T-helper 2 cell treated with Interferon-gamma antibody and Interleukin-4, amounts not matched to agents 5 μg/mL and 100 μg/mL, for 36 hours (primary cell): ENCODE results near the gene FAM171A1.
A peak's percentile ranks its signal among the peaks of the same experiment; 100 is the strongest.
"Not testable (repeated sequence)": the region's sequence is repeated elsewhere in the genome, so short reads cannot be mapped to it uniquely, and the experiment has no call there.

Experiments used
- DNase-seq: peaks from one replicate; pipeline ENCODE4 v3.0.0; 2021; ENCODE audit warnings: low spot score
- H3K27ac Mint-ChIP-seq: one replicate; pipeline ENCODE4 v1.8.0; 2021; ENCODE audit warnings: mild to moderate bottlenecking, mixed read lengths
- H3K27me3 Mint-ChIP-seq: one replicate; pipeline ENCODE4 v1.8.0; 2021; ENCODE audit warnings: low read depth, mixed read lengths
- H3K36me3 Mint-ChIP-seq: one replicate; pipeline ENCODE4 v1.8.0; 2021; ENCODE audit warnings: low read depth, mixed read lengths
- H3K4me1 Mint-ChIP-seq: one replicate; pipeline ENCODE4 v1.8.0; 2021; ENCODE audit warnings: low read depth, mixed read lengths
- H3K4me3 Mint-ChIP-seq: one replicate; pipeline ENCODE4 v1.8.0; 2022; ENCODE audit warnings: mild to moderate bottlenecking, moderate library complexity, mixed read lengths
- H3K9me3 Mint-ChIP-seq: one replicate; pipeline ENCODE4 v1.8.0; 2021; ENCODE audit warnings: mixed read lengths

FAM171A1 gene

DNA sequence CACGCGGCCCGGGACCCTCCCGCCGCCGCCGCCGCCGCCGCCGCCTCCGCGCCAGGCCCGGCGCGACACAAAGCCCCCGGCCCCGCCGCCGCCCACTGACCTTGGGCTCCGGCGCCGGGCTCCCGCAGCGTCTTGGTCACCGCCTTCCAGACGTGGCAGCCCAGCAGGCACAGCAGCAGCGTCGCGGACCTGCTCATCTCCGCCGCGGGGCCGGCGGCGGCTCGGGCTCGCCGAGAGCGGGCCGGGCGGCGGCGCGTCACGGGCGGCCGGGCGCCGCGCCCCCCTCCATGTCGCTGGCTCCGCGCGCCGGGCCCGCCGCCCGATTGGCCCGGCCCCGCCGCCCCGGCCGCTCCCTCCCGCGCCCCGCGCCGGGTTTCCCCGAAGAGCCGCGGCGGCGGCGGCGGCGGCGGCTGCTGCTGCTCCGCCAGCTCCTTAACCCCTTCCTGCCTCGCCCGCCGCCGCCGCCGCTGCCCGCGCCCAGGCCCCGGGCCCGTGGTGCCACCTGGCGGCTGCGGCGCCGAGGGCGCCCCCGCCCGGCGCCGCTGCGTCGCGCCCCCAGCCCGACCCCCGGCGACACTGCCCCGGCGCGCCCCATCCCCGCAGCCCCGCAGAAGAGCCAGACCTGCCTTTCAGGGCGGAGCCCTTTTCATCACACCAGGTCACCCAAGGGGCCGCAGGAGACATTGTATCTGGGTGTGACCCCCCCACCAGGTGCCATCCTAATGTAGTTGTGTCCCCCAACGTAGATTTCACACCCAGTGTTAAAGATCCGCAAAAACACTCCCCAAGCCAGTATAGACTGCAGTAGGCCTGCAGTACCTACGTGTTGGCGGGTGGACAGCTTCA is at the start of gene FAM171A1:
Gene FAM171A1 (minus strand): TSS at position 434 of the 846 bp plus-strand sequence. CDS start 237 bp downstream, at position 197.
- Mint-ChIP-seq H3K4me3 (peak within 1 kb of the TSS; percentile 74), H3K27ac (no peak within 1 kb of the TSS), H3K27me3 (peaks cover 73% of the 10 kb centered on the region), H3K4me1 (peaks cover 1% of the 10 kb centered on the region), H3K36me3 (no peaks in the 10 kb centered on the region), H3K9me3 (no peaks in the 10 kb centered on the region)
- peak; percentile 59 for DNase-seq

DNA sequence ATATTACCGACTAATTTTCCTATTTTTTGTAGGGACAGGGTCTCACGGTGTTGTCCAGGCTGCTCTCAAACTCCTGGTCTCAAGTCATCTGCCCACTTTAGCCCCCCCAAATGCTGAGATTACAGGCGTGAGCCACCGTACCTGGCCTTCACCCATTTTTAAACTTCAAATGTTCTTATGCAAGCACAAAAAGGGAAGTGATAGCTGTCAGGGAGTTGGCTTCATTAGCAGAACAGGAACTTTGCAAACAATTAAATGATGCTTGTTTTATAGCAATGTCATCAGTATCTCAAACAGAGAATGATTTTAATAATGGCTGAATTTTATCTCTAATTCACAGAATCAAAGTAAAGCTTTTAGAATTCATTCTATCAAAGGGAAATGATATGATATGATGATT is 49.8 kb upstream of the FAM171A1 start:
- Mint-ChIP-seq H3K27ac (no peak overlapping the region), H3K9me3 (no peaks in the 10 kb centered on the region), H3K36me3 (no peaks in the 10 kb centered on the region), H3K4me1 (no peaks in the 10 kb centered on the region), H3K4me3 (no peak overlapping the region), H3K27me3 (peaks cover 7% of the 10 kb centered on the region)
- DNase-seq, result no peak

DNA sequence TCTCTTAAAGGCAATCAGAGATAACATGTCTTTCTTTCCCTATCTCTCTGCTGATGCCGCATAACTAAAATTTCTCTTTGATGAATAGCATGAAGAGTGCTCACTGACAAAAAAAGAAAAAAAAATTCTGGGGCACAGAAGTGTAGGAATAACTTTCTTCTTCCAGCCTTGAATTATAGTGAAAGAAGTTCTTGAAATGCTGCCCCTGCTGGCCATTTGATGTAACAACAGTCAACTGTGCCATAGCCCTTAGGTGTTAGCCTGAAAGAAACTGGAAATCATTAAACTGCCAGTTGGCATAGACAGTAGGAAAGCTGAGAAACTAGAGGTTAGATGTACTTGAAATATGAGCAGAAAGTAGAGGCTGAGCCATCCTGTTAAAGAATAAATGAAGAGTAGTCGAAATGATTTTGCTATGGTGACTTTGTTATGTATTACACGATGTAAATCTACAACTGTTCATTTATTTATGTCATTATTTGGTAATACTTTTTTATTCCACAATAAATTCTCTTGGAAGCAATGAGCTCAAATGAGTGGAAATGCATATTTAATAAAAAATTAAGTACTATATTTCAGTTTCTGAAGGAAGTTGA is 48.3 kb upstream of the FAM171A1 start:
- no peaks in the 10 kb centered on the region for H3K4me1 Mint-ChIP-seq
- H3K9me3 Mint-ChIP-seq, result no peaks in the 10 kb centered on the region
- no peak overlapping the region for H3K4me3 Mint-ChIP-seq
- DNase-seq, result no peak
- peaks cover 7% of the 10 kb centered on the region for H3K27me3 Mint-ChIP-seq
- no peak overlapping the region for H3K27ac Mint-ChIP-seq
- H3K36me3 Mint-ChIP-seq, result no peaks in the 10 kb centered on the region

DNA sequence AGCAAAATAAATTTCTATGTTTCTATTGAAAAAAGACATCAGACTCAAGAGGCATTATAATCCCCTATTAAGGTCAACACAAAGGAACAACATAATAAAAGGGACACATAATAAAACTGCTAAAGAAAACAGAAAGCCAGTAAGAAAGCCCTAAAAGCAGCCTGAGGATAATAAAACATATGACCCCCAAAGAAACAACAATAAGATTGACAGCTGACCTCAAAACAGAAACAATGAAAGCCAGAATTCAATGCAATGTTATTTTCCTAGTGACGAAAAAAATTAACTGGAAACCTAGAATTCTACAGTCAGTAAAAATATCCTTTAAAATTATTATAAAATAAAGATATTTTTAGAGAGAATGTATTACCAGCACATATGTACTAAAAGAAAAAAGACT is 44.9 kb upstream of the FAM171A1 start:
- DNase-seq, result no peak
- H3K36me3 Mint-ChIP-seq, result no peaks in the 10 kb centered on the region
- no peaks in the 10 kb centered on the region for H3K4me1 Mint-ChIP-seq
- no peak overlapping the region for H3K4me3 Mint-ChIP-seq
- no peaks in the 10 kb centered on the region for H3K9me3 Mint-ChIP-seq
- no peak overlapping the region for H3K27ac Mint-ChIP-seq
- H3K27me3 Mint-ChIP-seq, result peaks cover 8% of the 10 kb centered on the region

DNA sequence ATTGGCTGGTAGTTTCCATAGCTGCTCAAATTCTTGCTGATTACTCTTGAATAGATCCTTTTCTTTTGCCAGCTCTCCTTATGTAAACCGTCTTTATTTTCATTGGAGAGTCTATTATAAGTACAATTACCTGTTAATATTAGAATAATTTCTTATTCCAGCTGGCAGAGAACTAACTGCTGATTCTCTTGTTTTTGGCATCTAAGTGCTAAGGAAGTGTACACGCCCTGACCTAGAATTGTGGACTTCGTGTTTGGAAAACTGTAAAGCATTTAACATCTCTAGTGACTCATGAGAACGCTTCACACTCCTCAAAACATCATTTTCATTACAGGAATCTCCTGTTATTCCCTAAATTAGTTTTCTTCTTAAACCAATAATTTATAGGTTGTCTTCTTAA is 39.9 kb upstream of the FAM171A1 start:
- no peaks in the 10 kb centered on the region for H3K4me1 Mint-ChIP-seq
- no peak overlapping the region for H3K4me3 Mint-ChIP-seq
- H3K9me3 Mint-ChIP-seq, result no peaks in the 10 kb centered on the region
- no peak for DNase-seq
- peaks cover 6% of the 10 kb centered on the region for H3K27me3 Mint-ChIP-seq
- no peaks in the 10 kb centered on the region for H3K36me3 Mint-ChIP-seq
- H3K27ac Mint-ChIP-seq, result no peak overlapping the region

DNA sequence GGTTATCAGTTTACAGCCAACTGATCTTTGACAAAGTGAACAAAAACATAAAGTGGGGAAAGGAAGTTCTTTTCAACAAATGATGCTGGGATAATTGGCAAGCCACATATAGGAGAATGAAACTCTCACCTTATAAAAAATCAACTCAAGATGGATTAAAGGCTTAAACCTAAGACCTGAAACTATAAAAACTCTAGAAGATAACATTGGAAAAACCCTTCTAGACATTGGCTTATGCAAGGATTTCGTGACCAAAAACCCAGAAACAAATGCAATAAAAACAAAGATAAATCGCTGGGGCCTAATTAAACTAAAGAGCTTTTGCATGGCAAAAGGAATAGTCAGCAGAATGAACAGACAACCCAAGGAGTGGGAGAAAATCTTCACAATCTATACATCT is 38.3 kb upstream of the FAM171A1 start:
- not testable (repeated sequence) for H3K27me3 Mint-ChIP-seq, H3K4me3 Mint-ChIP-seq, H3K4me1 Mint-ChIP-seq, H3K27ac Mint-ChIP-seq, H3K36me3 Mint-ChIP-seq, DNase-seq, H3K9me3 Mint-ChIP-seq

DNA sequence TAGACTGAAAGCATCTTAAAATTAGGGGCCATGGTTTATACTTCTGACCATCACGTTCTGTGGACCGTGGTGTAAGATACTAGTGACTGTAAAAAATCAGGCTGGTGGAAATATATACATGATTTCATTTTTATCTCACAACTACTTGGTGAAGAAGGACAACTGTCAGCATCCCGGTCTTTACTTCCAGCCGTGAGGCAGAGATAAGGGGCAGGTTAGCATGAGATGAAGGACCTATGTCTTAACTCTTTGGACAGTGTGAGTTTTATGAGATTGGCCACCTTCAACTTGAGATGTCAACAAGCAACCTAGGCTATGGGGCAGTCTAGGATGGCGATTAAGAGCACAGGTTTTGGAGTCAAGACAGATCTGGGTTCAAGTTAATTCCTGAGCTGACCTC is 37.5 kb upstream of the FAM171A1 start:
- no peak for DNase-seq

DNA sequence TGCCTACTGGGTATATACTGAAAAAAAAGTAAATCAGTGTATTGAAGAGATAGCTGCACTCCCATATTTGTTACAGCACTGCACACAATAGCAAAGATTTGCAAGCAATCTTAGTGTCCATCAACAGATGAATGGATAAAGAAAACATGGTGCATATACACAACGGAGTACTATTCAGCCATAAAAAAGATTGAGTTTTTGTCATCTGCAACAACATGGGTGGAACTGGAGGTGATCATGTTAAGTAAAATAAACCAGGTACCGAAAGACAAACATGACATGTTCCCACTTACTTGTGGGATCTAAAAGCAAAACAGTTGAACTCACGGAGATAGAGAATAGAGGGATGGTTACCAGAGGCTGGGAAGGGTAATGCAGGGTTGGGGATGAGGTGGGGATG is 34.2 kb upstream of the FAM171A1 start:
- H3K4me3 Mint-ChIP-seq, result no peak overlapping the region
- DNase-seq, result no peak
- no peaks in the 10 kb centered on the region for H3K4me1 Mint-ChIP-seq
- H3K27ac Mint-ChIP-seq, result no peak overlapping the region
- peaks cover 6% of the 10 kb centered on the region for H3K27me3 Mint-ChIP-seq
- H3K9me3 Mint-ChIP-seq, result peaks cover 4% of the 10 kb centered on the region
- no peaks in the 10 kb centered on the region for H3K36me3 Mint-ChIP-seq

More for the DNA sequence above, 37.5 kb upstream of the FAM171A1 start:
- Mint-ChIP-seq H3K36me3 (no peaks in the 10 kb centered on the region), H3K9me3 (peaks cover 4% of the 10 kb centered on the region), H3K4me3 (no peak overlapping the region), H3K27me3 (peaks cover 8% of the 10 kb centered on the region), H3K27ac (no peak overlapping the region), H3K4me1 (no peaks in the 10 kb centered on the region)

DNA sequence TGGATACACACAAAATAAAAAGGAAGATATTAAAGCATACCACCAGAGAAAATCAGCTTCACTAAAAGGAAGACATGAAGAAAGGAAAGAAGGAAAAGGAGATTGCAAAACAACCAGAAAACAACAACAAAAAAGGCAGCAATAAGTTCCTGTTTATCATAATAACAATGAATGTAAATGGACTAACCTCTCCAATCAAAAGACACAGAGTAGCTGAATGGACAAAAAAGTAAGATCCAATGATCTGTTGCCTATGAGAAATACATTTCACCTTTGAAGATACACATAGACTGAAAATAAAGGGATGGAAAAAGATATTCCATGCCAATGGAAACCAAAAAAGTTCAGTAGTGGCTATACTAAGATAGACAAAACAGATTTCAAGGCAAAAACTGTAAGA is 30.3 kb upstream of the FAM171A1 start:
- H3K4me3 Mint-ChIP-seq, result no peak overlapping the region
- H3K27me3 Mint-ChIP-seq, result peaks cover 9% of the 10 kb centered on the region
- H3K4me1 Mint-ChIP-seq, result no peaks in the 10 kb centered on the region
- no peak for DNase-seq
- H3K27ac Mint-ChIP-seq, result no peak overlapping the region
- peaks cover 4% of the 10 kb centered on the region for H3K9me3 Mint-ChIP-seq
- no peaks in the 10 kb centered on the region for H3K36me3 Mint-ChIP-seq

DNA sequence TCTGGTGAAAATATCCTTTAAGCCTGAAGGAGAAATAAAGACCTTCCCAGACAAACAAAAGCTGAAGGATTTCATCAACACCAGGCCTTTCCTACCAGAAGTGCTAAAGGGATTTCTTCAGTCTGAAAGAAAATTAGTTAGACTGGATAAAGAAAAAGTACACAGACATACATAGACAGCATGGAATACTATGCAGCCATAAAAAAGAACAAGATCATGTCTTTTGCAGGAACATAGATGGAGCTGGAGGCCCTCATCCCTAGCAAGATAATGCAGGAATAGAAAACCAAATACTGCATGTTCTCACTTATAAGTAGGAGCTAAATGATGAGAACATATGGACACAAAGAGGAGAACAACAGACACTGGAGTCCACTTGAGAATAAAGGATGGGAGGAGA is 29.4 kb upstream of the FAM171A1 start:
- not testable (repeated sequence) for H3K4me3 Mint-ChIP-seq, H3K27ac Mint-ChIP-seq, H3K36me3 Mint-ChIP-seq, H3K4me1 Mint-ChIP-seq, H3K27me3 Mint-ChIP-seq, H3K9me3 Mint-ChIP-seq, DNase-seq

DNA sequence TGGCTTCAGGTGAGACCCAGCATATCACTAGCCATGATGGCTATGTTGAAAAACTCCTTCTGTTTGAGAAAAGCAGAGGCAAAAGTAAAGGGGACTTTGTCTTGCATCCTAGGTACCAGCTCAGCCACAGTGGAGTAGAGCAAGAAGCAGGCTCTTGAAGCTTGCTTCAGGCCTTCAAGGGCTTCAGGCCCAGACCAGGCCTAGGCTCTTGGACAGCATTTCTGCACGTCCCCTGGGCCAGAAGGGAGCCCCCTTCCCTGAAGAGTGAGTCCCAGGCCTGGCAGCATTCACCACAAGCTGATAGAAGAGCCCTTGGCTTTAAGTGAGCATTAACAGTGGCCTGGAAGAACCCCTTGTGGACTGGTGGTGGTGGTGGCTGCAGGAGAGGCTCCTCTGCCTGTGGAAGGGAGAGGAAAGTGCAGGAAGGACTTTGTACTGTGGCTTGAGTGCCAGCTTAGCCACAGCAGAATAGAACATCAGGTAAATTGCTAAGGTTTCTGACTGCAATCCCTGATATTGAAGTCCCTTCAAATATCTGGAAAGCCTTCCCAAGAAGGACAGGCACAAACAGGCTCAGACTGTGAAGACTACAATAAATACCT is 28.1 kb upstream of the FAM171A1 start:
- Mint-ChIP-seq H3K36me3 (no peaks in the 10 kb centered on the region), H3K4me3 (no peak overlapping the region), H3K27ac (no peak overlapping the region), H3K27me3 (peaks cover 7% of the 10 kb centered on the region), H3K9me3 (no peaks in the 10 kb centered on the region), H3K4me1 (no peaks in the 10 kb centered on the region)
- no peak for DNase-seq

DNA sequence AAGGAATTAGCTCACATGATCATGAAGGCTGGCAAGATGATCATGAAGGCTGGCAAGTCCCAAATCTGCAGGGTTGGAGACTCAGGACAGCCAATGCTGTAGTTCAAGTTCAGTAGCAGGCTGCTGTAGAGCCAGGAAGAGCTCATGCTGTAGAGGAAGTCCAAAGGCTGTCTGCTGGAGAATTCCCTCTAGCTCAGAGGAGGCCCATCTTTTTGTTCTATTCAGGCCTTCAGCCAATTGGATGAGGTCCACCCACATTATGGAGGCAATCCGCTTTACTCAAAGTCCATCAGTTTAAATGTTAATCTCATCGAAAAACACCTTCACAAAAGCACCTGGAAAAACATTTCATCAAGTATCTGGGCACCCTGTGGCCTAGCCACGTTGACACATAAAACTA is 24.8 kb upstream of the FAM171A1 start:
- H3K27me3 Mint-ChIP-seq, result peaks cover 4% of the 10 kb centered on the region
- H3K4me1 Mint-ChIP-seq, result no peaks in the 10 kb centered on the region
- H3K27ac Mint-ChIP-seq, result no peak overlapping the region
- no peaks in the 10 kb centered on the region for H3K9me3 Mint-ChIP-seq
- no peak for DNase-seq
- no peak overlapping the region for H3K4me3 Mint-ChIP-seq
- H3K36me3 Mint-ChIP-seq, result no peaks in the 10 kb centered on the region

DNA sequence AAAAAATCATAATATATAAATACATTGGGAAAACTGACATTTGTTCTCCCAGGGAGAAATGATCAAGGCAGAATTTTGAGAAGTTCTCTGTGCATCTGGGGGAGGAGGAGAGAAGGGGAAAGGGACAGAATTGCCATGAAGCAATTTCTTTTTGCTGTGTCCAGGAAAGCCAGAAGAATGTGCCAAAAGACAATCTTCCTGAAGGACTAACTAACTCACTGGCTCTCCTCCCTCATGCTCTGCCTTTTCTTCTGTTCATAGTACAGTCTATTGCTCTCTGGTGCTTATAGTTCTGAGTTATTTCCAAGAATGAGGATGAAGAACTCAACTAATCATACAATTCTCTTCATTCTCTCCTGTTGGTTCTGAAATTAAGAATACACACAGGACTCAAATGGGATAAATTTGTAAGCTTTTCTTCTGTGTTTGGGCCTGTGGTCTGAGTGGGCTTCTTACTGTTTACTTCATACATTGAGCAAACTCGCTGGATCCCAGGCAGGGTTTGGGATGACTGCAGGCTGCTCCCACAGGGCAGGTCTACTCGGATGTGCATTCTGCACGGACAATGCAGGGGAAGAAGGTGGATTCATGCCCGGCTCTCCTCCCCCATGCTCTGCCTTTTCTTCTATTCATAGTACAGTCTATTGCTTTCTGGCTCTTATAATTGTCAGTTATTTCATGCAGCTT is 22.2 kb upstream of the FAM171A1 start:
- Mint-ChIP-seq H3K9me3 (no peaks in the 10 kb centered on the region), H3K27ac (no peak overlapping the region), H3K36me3 (no peaks in the 10 kb centered on the region), H3K4me1 (no peaks in the 10 kb centered on the region), H3K27me3 (peaks cover 2% of the 10 kb centered on the region), H3K4me3 (no peak overlapping the region)
- no peak for DNase-seq

DNA sequence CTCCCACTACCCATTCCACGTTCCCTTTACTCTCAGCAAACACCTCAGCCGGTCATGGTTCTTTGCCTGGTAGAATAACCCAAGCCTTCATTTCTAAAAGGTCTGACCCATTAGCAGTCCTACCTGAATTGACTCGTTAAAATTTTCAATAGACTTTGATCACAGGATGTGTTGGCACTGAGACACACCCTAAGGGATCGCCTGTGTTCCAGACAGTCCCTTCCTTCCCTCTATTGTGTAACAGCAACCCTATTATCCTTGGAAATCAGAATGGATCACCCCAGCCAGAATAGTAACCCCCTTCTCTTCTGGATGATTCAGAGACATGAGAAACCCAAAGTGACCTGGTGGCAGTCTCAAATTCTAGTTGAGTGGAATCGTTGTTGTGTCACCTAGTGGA is 20.4 kb upstream of the FAM171A1 start:
- Mint-ChIP-seq H3K27me3 (peaks cover 3% of the 10 kb centered on the region), H3K9me3 (no peaks in the 10 kb centered on the region), H3K36me3 (no peaks in the 10 kb centered on the region), H3K27ac (no peak overlapping the region), H3K4me1 (no peaks in the 10 kb centered on the region), H3K4me3 (no peak overlapping the region)
- no peak for DNase-seq
